ENCODE measurements around the gene STAT2.
"Not testable (repeated sequence)": the region's sequence is repeated elsewhere in the genome, so short reads cannot be mapped to it uniquely, and the experiment has no call there.

The STAT2 gene

DNA sequence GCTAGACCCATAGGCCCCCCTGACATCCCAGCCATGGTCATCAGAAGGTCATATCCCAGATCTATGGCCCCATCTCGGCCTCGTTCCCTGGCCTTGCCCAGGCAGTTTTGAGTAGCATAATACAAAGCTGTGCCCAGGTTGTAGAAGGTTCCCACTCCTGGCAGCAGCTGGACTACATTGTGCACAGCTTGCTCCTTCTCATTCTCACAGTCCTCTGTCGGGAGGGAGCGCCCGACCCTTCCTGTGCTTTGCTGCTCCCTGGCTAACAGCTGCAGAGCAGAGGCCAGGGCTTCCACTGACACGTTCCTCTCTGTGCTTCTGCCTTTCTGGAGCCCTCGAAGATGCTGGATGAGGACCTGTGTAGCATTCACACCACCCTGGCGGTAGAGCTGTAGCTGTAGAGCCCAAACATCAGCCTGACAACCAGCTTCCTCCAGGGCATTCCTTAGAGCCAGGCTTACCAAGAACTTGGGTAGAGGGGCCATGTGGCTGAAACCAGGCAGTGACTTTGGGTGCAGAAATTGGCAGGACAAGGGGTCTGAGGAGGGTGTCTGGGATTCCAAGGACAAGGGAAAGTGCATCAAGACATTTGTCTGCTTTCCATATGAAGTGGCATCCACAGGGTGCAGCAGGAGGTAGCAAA is 1.7 kb upstream of the STAT2 start:
- no peak for DNase-seq

- DNase-seq: peak; percentile 91
These were observed 923 bp downstream of the STAT2 start for GRCh38 chr12:56358836-56359532.

GRCh38 chr12:56351325-56351724 is 8.6 kb downstream of the STAT2 start:
- DNase-seq: no peak

- no peak for DNase-seq
These were observed 9.2 kb downstream of the STAT2 start for GRCh38 chr12:56350662-56351061.

DNA sequence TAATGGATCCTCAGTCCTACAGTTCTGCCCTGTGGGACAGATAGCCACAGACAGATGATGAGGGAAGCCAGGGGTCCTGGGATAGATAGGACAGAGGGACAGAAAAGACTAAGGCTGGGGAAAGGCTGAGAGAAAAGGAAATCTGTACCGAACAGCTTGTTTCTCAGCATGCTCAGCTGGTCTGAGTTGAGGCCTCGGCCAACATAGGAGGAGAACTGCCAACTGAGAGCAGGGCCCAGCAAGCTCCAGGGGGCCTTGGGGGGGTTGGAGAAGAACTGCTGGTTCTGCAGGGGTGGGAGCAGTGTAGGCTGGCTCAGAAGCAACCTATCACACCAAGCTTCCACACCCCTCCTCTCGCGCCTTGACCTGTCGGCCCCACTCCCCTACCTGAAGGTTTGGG is 11.1 kb downstream of the STAT2 start:
- DNase-seq: no peak

DNA sequence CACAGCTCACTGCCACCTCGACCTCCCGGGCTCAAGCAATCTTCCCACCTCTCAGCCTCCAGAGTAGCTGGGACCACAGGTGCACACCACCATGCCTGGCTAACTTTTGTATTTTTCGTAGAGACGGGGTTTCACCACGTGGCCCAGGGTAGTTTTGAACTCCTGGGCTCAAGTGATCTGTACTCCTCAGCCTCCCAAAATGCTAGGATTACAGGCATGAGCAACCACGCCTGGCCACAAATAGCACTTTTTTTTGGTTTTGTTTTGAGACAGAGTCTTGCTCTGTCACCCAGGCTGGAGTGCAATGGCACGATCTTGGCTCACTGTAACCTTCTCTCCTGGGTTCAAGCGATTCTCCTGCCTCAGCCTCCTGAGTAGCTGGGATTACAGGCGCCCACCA is 12.7 kb downstream of the STAT2 start:
- DNase-seq: not testable (repeated sequence)

DNA sequence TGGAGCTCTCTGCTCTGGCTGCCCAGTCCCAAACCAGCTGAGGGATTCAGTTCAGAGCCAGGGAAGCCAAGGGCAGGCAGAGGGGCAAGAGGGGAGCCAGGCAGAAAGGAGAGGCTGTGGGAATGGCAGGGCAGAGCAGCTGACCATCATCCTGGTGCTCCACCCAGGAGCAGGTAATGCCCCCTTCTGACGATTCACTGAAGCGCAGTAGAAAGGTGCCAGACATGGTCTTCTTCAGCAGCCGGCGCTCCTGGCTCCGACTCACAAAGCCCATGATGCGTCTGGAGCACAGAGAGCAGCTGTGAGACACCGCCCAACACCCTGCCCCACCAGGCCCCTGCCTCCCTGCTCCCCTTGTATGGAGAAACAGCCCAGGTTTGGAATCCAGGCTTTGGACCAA is 13.2 kb downstream of the STAT2 start:
- no peak for DNase-seq

DNA sequence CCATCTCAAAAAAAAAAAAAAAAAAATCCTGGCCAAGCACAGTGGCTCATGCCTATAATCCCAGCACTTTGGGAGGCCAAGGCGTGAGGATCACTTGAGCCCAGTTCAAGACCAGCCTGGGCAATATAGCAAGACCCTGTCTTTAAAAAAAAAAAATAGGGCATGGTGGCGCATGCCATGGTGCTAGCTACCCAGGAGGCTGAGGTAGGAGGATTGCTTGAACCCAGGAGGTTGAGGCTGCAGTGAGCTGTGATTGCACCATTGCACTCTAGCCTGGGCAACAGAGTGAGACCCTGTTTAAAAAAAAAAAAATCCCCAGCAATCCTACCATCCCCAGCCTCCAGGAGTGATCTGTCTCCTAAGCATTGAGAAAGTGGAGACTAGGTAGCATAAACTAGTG is 17.6 kb downstream of the STAT2 start:
- DNase-seq: not testable (repeated sequence)

DNA sequence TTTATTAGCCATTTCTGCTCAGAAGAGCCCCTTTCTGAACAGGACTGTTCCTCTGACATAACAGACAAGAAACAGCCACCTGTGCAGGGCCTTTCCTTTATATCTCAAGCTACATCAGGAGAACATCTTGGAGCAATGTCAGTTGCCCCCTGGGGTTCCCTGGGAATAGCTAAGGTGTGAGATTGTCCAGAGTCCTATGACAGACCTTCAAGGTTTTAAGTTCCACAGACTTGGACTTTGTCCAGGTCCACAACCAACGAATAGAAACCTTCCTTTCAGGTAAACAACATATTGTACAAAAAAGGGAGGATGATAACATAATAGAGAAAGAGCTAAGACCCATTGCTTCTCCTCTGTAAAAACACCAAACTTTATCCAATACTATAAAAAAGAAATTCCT is 18.3 kb downstream of the STAT2 start:
- no peak for DNase-seq

- no peak for DNase-seq
These were observed 20.8 kb downstream of the STAT2 start for GRCh38 chr12:56339158-56339422.

DNA sequence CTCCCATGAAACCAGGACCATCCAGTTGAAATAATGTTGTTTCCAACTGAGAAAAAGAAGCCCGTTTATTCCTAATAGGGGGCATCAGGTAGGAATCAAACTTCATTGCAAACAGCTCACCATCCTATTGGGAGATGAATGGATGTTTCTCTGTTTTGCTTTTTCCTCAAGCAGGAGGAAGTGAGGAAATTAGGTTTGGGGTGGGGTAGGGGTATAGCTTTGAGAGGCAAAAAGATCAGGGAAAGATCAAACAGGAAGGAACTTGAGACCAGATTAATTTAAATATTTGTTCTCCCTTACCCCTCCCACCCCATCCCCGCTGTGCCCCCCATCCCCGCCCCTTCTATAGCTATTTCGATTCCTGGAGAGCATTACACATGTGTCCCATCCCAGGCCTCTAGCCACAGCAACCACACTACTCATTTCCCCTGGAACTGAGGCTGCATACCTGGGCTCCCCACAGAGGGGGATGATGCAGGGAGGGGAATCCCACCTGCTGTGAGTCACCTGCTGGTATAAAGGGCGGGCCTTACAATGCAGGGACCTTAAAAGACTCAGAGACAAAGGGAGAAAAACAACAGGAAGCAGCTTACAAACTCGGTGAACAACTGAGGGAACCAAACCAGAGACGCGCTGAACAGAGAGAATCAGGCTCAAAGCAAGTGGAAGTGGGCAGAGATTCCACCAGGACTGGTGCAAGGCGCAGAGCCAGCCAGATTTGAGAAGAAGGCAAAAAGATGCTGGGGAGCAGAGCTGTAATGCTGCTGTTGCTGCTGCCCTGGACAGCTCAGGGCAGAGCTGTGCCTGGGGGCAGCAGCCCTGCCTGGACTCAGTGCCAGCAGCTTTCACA is 21.4 kb downstream of the STAT2 start, which contains the start of gene IL23A:
Gene IL23A, plus strand, starts transcription at position 577 of the 850 bp plus-strand sequence. Its CDS starts 161 bp downstream, at position 738.
- no peak for DNase-seq

- peak; percentile 5 for DNase-seq
These were observed 22.1 kb downstream of the STAT2 start for GRCh38 chr12:56337753-56338251.

GRCh38 chr12:56336361-56337167 is 23.3 kb downstream of the STAT2 start:
- DNase-seq: no peak

- not testable (repeated sequence) for DNase-seq
These were observed 24.4 kb downstream of the STAT2 start for GRCh38 chr12:56335527-56335926.

- no peak for DNase-seq
These were observed 25.5 kb downstream of the STAT2 start for GRCh38 chr12:56334490-56334793.

GRCh38 chr12:56333679-56334489 is 26.0 kb downstream of the STAT2 start, which contains the start of gene PAN2:
Gene PAN2, minus strand, starts transcription at chr12:56334000. Its CDS starts 906 bp downstream, at chr12:56333094.
- DNase-seq: peak; percentile 96

GRCh38 chr12:56333197-56333678 is 26.7 kb downstream of the STAT2 start:
- DNase-seq: no peak

- no peak for DNase-seq
These were observed 27.3 kb downstream of the STAT2 start for GRCh38 chr12:56332512-56333196.

DNA sequence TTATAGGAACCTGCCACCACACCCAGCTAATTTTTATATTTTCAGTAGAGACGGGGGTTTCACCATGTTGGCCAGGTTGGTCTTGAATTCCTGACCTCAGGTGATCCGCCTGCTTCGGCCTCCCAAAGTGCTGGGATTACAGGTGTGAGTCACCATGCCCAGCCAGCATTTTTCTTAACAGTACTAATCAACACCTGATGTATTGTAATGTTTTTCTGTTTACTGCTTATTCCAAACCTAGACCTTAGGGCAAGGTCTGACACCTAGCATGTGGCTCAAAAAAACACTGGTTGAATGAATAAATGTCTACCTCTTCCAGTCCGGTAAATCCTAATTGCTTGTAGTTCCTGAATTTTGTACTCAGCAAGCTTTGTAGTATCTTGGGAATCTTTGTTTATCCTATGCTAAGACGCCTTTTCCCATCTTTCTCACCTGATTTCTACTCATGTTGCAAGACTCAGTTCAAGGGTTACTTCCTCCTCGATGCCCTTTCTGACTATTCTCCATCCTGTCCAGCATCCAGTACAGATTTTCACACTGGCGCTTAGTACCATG is 28.9 kb downstream of the STAT2 start:
- DNase-seq: no peak

DNA sequence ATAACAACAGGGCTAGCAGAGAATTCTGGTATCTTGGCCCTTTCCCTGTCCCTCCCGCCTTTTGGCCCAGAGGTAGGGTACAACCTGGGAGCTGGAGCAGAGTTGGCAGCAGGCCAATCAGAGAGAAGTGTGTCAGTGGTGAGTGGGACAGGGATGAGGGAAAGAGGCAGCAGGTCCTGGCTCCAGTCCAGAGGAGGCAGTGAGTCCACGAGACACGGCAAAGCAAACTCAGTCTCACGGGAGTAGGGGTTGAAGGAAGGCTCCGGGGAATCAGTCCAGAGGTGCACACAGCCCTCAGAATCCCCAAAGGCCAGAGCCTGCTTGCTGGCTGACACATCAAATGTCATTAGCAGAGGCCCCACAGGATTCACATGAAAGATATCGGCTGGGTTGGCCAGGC is 33.4 kb downstream of the STAT2 start:
- DNase-seq: no peak

DNA sequence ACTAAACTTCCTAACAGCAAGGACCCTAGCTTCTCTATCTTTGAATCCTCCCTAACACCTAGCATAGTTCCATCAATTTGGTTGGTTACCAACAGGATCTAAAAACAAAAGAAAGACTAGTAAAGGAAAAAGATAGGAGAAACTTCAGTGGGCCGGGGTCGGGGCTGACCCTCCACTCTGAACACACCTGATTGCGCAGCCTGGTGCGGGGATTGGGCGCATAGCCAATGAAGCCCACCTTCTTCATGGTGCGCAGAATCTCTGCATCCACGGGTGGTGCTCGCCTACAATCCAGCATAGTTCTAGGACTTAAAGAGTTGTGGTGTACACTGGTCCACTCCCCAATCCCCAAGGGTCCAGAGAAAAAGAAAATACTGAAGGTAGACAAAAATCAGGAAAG is 33.8 kb downstream of the STAT2 start:
- no peak for DNase-seq

All from HCEC 1CT (cell line).